Iris pigment epithelial cell (primary cell): Measurements from ENCODE around the gene UACA.

Source experiments
- DNase-seq: peaks from one replicate; pipeline ENCODE4 v3.0.0-alpha.2; 2011; ENCODE audit warnings: low read depth

UACA gene

DNA sequence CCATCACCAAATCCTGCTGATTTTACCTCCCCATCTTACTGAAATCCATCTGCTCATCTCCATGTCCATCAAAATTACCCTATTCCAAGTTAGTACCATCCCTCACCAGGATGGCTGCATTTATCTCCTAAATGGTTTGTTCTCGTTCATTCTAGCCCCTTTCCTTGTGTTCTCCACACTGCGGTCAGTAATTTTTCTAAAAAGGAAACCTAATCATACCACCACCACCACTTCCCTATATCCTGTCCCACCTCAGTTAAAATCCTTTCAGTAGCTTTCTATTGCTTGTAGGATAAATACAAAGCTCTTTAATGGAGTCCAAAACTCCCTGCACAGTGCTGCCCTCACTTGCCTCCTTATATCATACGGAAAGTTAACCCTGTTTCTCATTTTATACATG is 51.1 kb downstream of the UACA start:
- DNase-seq, result no peak

DNA sequence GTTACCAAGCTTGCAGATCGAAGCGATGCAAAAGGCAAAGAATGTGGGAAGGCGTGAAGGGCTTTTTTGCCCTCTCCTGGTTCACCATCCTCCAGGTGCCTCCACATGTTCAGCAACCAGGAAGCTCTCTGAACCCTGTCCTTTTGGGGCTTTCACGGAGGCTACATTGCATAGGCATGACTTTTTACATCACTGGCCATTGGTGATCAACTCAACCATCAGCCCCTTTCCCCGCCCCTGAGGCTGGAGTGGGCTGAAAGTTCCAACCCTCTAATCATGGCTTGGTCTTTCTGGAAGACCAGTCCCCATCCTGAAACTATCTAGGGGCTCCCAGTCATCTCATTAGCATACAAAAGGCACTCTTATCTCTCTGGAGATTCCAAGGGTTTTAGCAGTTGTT is 52.6 kb downstream of the UACA start:
- no peak for DNase-seq

DNA sequence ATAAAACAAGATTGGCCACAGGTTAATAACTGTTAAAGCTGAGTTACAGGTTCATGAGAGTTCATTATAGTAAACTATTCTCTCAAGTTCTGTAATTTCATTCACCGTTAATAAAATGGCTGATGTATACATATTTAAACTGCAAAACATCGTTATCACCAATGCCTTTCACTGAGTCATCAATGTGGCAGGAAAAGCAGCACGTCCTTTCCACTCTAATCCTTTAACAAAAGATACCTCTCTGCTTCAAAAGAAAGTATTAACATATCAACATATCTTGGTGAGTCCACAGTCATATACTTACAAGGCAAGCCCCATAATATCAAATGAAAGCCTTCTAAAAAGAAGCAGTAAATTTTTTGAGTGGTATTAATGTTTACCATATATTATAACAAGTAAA is 54.5 kb downstream of the UACA start:
- DNase-seq, result no peak

DNA sequence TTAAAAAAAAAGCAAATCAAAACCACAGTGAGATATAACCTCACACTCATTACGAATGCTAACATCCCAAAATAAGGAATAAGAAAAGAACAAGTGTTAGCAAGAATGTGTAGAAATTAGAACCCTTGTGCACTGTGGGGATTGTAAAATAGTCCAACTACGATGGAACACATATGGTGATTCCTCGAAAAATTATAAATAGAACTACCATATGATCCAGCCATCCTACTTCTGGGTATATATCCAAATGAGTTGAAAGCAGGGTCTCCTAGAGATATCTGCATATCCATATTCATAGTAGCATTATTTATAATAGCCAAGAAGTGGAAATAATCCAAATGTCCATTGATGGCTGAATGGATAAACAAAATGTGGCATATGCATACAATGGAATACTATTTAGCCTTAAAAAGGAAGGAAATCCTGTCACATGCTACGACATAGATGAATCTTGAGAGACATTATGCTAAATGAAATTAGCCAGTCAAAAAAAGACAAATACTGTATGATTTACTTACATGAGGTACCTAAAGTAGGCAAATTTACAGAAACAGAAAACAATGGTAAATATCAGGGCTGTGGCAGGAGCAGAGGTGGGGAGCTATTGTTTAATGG is 55.6 kb downstream of the UACA start:
- no peak for DNase-seq

DNA sequence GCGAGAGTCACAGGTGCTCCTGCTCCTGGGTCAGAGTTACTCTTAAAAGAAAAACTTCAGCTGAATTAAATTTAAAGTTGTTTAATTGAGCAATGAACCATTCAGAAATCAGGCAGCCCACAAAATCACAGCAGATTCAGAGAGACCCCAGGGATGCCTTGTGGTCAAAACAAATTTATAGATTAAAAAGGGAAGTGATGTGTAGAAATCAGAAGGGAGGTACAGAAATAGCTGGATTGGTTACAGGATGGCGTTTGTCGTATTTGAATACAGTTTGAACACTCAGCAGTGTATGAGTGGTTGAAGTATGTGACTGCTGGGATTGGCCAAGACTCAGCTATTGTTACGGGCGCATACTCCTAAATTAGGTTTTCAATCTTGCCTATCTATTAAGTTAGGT is 58.6 kb downstream of the UACA start:
- no peak for DNase-seq

DNA sequence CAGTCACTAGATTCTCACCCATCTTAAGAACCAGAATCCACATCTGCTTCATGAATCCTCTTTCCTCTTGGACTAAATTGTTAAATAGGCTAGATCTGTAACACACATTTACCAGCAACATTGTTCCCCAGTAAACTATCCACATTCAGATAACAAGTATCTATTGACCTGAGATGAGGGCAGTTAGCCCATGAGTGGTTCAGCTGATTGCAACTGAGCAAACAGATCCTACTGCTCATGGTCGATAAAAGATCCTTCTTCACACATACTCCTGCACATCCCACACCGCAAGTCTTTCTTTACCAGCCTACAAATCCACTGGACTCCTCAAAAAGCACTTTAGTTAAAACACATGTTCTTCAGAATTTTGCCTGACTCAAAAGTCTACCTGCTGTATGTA is 59.2 kb downstream of the UACA start:
- DNase-seq, result no peak

DNA sequence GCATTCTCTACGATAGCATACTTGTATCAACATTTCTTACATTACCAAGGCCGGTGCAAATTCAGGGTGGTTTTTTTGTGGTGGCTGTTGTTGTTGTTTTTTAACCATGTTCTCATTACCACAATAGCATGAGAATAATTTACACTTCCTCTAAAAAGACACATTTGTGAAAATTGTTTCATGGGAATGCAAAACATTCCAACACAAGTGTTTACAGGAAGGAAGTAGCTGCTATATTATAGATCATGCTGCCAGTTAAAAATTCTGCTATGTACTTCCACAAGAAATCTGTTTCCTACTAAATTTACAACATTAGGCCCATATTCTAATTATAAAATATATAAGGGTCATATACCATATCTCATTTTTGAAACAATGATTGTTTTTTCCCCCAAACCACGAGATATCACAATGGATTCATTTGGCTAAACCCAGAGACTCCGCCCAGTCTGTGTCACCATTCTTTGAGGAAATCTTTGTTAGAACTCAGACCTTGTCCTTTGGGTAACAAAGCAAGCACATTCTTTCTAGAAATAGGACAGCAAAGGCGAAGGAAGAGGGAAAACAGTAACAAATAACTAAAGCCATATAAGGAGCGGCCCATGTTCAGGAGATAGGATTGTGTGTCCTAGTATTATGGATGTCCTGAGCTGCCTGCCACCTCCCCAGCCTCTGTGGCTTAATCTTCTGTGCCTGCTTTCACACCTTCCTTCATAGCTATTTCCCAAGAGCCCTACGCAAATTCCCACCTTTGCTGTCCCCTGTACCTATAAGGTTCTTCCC is 60.1 kb downstream of the UACA start:
- no peak for DNase-seq

DNA sequence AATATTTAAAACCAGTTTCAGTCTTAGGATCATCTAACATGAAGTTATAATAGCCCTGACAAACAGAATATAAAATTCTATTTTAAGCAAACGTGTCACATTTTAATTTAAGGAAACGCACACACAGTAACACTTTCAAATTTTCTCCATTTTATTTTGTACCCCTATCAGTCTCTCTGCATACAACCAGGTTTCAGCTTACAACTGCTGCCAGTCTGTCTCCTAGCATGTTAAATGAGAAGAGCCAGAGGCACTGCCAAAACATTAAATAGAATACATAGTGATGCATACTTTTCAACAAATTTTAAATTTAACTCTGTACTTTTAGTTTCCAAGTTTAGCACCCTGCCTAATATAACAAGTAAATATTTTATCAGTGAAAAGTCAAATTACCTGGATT is 60.8 kb downstream of the UACA start:
- no peak for DNase-seq

DNA sequence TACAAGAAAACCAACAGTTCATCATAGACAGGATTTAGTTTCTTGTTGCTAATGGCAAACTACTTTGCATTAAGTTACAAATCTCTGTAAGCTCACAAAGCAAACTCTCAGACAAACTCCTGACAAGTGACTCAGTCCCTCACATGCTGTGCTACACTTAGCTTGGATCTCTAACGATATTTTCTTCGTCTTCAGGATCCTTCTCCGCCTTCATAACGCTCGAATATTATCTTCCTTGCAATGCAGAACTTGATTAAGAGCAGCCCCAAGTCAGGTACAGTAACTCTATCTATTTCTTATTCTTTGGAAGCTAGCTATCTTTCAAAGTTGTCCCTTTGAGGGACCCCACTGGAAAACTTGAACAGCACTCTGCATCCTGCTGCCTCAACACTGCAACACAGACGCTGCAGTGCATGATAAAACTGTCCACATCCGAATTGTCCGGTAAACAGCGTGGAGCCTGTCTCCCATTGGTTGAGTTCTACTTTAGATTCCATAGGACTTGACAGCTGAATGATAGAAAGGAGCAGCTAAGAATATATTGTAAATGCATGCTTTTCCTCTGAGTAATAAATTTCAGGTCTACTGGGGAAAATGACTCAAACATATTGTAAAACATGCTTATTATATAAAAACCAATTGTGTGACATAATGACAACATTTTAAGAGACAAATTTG is 61.3 kb downstream of the UACA start:
- DNase-seq, result peak; percentile 80

DNA sequence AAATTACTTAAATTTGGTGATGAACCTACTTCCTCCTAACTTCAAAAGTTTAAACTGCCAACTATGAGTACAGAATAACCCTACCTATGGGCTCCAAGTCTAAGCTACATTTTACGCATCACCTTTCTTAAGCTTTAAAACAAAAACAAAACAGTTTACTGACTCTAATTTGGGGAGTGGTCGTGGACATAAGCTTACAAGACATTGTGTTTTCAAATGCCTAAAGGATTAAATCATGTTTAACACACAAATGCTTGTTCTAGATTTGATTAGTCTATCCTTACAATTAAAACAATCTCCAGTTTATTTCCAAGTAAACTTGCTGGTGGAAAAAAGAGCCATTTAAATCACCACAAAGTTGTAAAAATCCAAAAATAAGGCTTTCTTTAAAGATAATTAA is 62.2 kb downstream of the UACA start:
- DNase-seq, result no peak

DNA sequence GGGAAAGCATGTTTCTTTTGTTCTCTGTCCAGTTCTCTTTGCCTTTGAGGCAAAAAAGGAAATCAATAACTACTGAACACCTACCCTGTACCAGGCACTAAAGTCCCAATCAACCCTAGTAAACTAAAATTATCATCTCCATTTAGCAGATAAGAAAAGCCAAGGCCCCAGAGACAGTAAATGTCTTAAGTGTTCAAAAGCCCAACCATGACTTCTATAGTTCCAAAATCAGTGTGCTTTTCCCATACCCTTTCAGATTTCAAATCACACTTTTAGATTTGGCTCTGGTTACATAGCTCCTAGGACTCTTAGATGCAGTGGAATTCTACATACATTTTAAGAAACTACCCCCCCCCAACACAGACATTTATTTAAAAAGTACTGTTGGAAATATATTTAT is 63.5 kb downstream of the UACA start:
- no peak for DNase-seq

DNA sequence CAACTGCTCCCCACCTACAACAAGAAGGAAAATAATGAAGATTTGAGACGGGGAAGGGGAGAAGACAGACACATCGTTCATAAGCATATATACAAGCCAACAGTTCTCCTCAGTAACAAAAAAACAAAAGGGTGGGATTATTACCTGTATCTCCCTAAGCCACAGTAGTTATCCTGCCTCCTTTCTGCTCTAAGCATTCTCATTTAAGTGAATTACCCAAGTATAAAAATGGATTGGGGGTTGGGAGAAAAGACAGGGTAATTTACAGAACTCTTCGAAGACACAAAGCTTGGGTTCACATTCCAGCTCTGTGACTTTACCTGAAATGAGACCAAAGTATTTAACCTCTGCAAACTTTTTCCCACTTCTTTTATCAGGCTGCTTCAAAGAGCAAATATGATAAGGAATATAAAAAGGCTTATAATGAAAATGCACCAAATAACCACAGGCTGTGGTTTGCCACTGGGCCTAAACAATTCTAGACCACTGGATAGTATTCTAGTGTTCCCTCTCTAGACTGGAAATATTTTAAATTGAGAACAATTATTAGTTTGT is 64.4 kb downstream of the UACA start:
- no peak for DNase-seq

DNA sequence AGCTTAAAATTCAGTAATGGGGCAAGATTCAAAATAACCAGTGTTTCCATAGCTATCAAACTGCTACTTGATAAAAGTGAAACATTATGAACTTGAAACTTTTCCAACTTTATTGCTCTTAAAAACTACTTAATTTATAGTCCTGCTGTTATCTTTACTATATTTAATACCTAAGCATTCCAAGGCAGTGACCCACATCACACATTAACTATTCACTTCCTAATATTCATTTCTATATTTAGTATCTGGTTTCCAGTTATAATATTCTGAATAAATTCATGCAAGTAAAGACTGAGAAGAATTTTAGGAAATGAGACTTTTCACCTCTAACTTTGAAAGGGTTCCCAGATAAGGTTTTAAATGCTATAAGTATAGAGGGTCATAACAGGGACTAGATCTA is 64.9 kb downstream of the UACA start:
- DNase-seq, result no peak

DNA sequence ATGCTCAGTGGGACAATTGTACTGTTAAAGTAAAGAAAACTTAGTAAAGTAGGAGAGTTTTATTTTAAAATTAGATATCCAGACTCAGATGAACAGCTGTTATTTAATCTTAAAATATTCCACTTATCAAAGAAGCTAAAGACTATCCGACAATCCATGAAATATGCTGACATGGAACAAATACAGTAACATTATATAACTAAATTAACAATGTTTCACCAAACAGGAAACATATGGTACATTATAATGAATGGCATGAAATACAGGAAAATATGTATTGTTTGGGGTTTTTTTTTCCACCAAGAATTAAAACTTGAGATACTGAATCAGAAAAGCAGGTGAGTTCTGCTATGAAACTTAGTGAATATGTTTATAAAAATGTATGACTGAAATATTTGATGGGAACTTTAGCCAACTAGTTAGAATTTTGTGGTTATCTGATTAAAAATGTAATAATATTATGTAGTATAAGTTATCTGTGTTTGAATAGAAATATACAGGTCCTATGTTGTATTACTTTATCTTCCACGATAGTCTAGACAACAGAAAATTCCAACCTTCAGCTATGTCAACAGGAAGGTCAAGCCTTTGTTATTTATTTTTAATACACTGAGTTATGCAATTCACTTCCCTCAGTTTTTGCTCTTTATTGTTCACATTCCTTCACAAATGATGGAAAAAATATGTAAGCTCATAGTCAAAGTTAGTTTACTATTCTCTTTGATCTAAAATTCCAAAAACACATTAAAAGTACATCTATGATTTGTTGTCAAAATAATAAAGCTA is 72.7 kb downstream of the UACA start:
- DNase-seq, result peak; percentile 34

DNA sequence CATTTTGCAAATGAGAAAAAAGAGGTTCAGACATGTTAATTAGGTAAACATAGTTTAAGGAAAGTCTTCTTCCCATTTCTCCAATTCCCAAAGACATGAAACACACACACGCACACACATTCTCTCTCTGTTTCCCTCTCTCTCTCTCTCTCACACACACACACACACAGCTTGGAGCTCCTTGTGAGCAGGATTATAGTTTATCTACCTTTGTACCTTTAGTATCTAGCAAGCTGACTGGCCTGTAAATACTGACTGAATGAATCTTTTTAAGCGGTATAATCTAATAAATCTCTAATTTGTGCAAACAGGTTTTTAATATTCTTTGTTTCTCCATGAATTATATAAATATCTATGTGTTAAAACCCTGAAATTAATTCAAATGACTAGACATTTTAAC is 73.3 kb downstream of the UACA start:
- no peak for DNase-seq

DNA sequence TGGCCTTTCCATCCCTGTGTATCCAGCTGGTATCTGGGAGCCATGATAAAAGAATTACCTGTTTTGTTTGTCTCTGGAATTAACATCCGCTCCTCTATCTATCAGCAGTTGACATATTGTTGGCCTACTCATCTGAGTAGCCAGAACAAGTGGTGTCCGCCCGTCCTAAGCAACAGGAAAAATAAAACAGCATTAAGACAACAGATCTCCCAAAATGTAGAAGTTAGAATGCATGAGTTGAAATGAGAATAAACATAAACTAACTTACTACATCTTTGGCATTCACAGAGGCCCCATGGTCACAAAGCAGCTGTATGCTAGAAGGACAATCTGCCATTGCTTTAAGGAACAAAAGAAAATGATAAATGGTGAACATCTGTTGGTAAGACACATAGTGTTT is 75.9 kb downstream of the UACA start:
- DNase-seq, result no peak

DNA sequence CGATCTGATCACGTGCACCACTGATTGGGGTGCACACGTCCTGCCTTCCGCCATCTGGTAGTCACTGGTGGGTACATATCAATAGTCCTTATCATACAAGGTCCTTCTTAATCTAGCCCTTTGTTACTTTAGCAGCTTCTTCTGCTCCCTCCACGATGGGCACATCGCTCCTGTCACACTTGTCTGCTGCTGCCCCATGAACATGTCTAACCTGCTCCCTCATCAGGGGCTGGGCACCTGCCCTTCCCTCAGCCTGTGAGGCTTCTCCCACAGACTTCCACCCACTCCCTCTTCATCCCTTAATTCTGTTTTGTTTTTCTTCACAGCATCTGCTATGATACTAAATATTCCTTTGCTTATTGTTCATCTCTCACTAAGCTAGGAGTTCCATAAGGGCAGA is 82.5 kb downstream of the UACA start:
- no peak for DNase-seq

DNA sequence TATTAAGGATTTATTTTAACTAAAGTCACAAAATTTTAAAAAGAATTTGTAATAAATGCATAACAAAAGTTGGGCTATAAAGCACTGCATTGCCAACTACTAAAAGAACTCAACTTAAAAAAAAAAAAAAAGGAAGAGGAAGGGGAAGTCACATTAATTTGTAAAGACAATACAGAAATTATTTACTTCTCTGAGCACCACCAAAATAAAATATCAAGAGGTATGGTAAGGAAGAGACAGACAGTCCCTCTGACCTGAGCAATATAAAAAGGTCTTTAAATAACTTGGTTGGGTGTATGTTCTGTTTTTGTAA is 83.5 kb downstream of the UACA start:
- DNase-seq, result no peak

DNA sequence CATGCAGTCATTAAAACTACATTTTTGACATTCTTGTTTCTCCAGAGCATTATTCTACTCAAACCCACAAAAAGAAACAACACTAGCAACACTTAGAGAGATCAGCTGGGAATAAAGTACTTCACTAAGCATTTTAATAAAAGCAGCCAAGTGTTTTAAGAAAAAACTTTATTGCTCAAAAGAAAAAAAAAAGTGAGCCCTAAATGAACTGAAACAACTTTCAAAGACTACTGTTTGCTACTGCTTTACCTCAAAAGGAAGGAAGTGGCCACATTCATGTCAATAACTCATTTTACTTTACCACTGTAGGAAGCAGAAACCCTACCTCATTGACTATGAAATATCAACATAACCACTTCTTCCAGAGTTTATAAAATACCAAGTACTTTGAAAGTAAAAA is 91.3 kb downstream of the UACA start:
- no peak for DNase-seq

DNA sequence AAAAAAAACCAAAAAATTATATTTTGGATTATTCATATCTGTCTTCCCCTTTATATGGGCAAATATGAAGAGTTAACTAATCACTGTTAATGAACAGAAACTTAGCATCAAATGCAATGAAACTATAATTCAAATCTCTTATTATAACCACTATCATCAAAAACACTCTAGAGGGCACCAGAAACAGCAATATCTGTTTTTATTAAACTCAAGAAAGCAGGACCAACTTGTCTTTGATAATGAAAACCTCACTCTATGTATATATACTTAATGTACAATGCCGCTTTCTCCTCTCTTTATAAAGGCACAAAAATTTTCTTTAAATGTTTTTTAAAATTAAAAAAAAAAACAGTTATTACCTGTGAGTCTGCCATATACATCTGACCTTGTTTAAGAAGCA is 92.7 kb downstream of the UACA start:
- no peak for DNase-seq

DNA sequence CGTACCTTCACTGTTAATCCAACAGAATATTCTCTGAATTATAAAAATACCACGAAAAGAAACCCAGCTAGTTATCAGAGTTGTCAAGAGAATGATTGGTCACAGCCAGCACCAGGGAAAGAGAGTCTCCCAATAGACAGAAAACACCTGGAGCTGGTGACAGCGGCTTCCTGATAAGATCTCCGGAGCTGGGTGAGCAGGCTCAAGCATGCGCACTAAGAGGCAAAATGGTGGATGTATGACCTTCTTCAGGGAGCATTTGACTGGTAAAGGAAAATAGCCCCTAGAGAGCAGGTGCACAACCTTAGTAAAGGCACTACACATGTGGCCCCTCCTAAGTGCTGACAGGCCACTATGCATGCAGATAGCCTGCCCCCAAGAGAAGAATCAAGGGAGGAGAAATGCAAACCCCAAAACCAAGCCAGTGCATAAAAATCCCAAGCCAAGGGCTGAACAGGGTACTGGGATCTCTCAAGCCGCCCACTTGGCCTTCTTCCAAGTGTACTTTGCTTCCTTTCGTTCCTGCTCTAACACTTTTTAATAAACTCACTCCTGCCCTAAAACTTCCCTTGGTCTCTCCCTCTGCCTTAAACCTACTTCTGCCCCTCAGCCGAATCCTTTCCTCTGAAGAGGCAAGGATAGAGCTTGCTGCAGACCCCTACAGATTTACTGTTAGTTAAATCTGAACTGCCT is 93.2 kb downstream of the UACA start:
- DNase-seq, result no peak

DNA sequence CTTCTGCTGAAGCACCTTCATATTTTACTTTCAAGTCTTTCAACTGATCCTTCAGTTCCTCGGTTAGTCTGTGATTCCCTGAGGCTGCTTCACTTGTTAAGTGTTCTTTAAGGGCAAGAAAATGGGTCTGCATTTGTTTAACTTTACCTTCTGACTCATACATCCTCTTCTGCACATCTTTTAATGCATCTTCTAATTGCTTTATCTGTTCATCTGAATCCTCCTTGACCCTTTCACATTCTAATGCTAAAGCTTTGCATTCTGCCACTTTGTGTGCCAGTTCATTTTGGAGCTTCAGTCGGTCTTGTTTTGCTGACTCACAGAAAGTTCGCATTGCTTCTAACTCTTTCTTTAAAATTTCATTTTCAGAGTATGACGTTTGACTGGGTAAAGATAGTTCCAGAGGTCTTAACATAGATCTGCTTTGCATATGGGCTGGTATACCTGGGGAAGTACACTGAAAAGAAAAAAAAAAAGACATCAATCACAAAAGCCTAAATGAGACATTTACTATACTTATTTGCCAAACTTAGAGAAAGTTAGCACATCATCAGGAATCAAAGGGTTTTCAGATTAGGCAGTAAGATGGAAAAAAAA is 94.3 kb downstream of the UACA start:
- no peak for DNase-seq
